Measurements from ENCODE around the gene MAP3K12.
A peak's percentile ranks its signal among the peaks of the same experiment; 100 is the strongest.
"Not testable (repeated sequence)": the region's sequence is repeated elsewhere in the genome, so short reads cannot be mapped to it uniquely, and the experiment has no call there.

The MAP3K12 gene

DNA sequence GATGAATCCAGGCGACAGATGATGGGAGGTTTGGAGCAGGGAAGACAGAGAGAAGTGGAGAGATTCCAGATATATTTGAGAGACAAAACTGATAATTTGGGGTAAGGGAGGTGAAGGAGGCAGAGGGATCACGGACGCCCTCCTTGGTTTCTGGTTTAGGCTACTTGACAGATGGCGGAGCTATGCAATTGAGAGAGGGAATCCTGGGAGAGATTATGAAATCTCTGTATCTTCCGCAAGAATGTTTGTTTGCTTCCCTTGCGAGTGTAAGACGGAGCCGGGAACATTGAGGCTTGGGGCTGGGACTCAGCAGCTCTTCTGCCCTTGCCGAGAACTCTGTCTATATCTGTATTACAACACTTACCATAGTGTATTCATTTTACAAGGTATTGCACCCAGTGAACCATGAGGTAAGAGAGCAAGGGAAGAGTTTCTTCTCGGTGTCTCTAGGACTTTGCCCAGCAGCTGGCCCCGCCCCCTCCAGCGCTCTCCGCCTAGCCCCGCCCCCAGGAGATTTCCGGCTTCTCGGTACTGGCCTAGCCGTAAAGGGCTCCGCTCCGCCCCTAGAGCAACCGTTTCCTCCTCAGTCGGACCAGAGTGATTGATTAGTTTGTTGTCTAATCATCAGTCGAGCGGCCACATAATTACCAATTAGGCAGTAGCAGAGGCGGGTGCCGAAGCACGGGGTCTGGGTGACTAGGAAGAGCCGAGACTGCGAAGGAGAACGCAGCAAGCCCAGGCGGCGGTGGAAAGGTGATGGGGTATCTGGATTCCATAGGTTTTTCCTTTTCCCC, 58.0 kb downstream of the MAP3K12 start, which contains the start of gene PRR13:
Gene PRR13, plus strand, starts transcription at position 695 of the 794 bp plus-strand sequence. CDS start 981 bp downstream, outside the sequence.
- peak; percentile 100 for DNase-seq (ENCODE audit: low spot score)

- not testable (repeated sequence) for DNase-seq (ENCODE audit: low spot score)
Observed at GRCh38 chr12:53439582-53439981, 59.7 kb downstream of the MAP3K12 start.

GRCh38 chr12:53435326-53435725, 63.9 kb downstream of the MAP3K12 start:
- DNase-seq (ENCODE audit: low spot score) = not testable (repeated sequence)

DNA sequence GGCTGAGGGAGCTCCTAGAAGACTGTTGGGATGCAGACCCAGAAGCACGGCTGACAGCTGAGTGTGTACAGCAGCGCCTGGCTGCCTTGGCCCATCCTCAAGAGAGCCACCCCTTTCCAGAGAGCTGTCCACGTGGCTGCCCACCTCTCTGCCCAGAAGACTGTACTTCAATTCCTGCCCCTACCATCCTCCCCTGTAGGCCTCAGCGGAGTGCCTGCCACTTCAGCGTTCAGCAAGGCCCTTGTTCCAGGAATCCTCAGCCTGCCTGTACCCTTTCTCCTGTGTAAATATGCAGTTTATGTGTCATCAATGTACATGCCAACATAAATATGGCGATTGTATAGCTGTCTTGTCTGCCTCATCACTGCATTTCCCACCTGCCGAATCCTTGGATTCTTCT, 68.1 kb downstream of the MAP3K12 start:
- no peak for DNase-seq (ENCODE audit: low spot score)

DNA sequence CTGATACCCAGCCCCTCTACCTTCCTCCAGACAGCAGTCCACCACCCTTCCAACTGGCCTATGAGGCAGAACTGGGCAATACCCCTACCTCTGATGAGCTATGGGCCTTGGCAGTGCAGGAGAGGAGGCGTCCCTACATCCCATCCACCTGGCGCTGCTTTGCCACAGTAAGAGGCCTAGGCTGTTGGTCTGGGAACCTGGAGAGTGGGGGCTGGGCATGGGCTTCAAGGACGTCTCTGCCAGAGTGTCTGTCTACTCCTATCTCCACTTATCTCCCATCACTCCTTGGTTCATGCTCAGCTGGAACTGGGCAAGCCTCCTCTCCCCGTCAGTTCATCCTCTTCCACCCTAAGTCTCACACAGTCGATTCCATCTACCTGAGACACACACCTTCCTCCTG, 69.1 kb downstream of the MAP3K12 start:
- DNase-seq (ENCODE audit: low spot score) = no peak

Measured in LoVo (cell line).